GM23338 (cell line): ENCODE measurements around the gene PTX3. TPM values are rescaled to one million over a fixed set of nuclear protein-coding genes. Genes with fewer than 3 reads are reported as not detected.

Experiments
- ATAC-seq: fragments of 200-7000 bp; cut with Tn5 transposase; 3 replicates; pipeline ENCODE4 v1.9.1; 2020
- DNase-seq: peaks from one replicate; pipeline ENCODE4 v3.0.0-alpha.2; 2015; ENCODE audit warnings: low spot score
- H2AFZ ChIP-seq: fragments of 200-600 bp; sonication (generic); 2 replicates; pipeline ENCODE4 v1.8.0; 2016; ENCODE audit warnings: antibody characterized with exemption, mild to moderate bottlenecking, moderate library complexity
- H3F3A ChIP-seq: fragments of 200-600 bp; sonication (generic); replicated peaks from 2 replicates; pipeline ENCODE4 v1.8.0; 2017; ENCODE audit warnings: antibody characterized with exemption, mixed run types, low read depth
- H3K27ac ChIP-seq: fragments of 200-600 bp; sonication (generic); 2 replicates; pipeline ENCODE4 v1.6.1; 2016; ENCODE audit warnings: low read depth
- H3K27me3 ChIP-seq: fragments of 200-600 bp; sonication (generic); 2 replicates; pipeline ENCODE4 v1.8.0; 2016; ENCODE audit warnings: mild to moderate bottlenecking, mixed run types, moderate library complexity; ENCODE audit not compliant: insufficient read depth
- H3K36me3 ChIP-seq: fragments of 200-600 bp; sonication (generic); 2 replicates; pipeline ENCODE4 v1.8.0; 2016; ENCODE audit warnings: mild to moderate bottlenecking; ENCODE audit not compliant: insufficient read depth
- H3K4me1 ChIP-seq: fragments of 200-600 bp; sonication (generic); 2 replicates; pipeline ENCODE4 v1.8.0; 2016; ENCODE audit warnings: mild to moderate bottlenecking, moderate library complexity; ENCODE audit not compliant: insufficient read depth
- H3K4me2 ChIP-seq: fragments of 200-600 bp; sonication (generic); 2 replicates; pipeline ENCODE4 v1.7.1; 2017; ENCODE audit warnings: mixed run types
- H3K4me3 ChIP-seq: fragments of 200-600 bp; sonication (generic); 2 replicates; pipeline ENCODE4 v1.6.1; 2016; ENCODE audit warnings: mixed run types
- H3K79me2 ChIP-seq: fragments of 200-600 bp; sonication (generic); replicated peaks from 2 replicates; pipeline ENCODE4 v1.8.0; 2017; ENCODE audit warnings: mild to moderate bottlenecking; ENCODE audit not compliant: insufficient read depth
- H3K9me2 ChIP-seq: fragments of 200-600 bp; sonication (generic); 2 replicates; pipeline ENCODE4 v1.8.0; 2017; ENCODE audit not compliant: insufficient read depth
- H4K20me1 ChIP-seq: fragments of 200-600 bp; sonication (generic); replicated peaks from 2 replicates; pipeline ENCODE4 v1.8.0; 2017; ENCODE audit warnings: mild to moderate bottlenecking; ENCODE audit not compliant: insufficient read depth
- H3K27ac Mint-ChIP-seq: 2 replicates; pipeline ENCODE4 v1.8.0; 2020; ENCODE audit warnings: inconsistent platforms, mild to moderate bottlenecking, moderate library complexity, mixed read lengths
- H3K27me3 Mint-ChIP-seq: 3 replicates; pipeline ENCODE4 v1.8.0; 2022; ENCODE audit warnings: low read depth, mild to moderate bottlenecking, moderate library complexity, mixed read lengths, inconsistent platforms; ENCODE audit not compliant: insufficient read depth, poor library complexity
- H3K36me3 Mint-ChIP-seq: 3 replicates; pipeline ENCODE4 v1.8.0; 2021; ENCODE audit warnings: low read depth, mild to moderate bottlenecking, inconsistent platforms, moderate library complexity, mixed read lengths
- H3K4me1 Mint-ChIP-seq: 3 replicates; pipeline ENCODE4 v1.8.0; 2020; ENCODE audit warnings: mild to moderate bottlenecking, inconsistent platforms, mixed read lengths
- H3K4me3 Mint-ChIP-seq: 3 replicates; pipeline ENCODE4 v1.8.0; 2021; ENCODE audit warnings: moderate library complexity, mild to moderate bottlenecking, inconsistent platforms, mixed read lengths
- H3K9me3 Mint-ChIP-seq: 3 replicates; pipeline ENCODE4 v1.8.0; 2020; ENCODE audit warnings: moderate library complexity, mild to moderate bottlenecking, inconsistent platforms, mixed read lengths
- CREB1 ChIP-seq: fragments of 250-450 bp; sonication (Bioruptor Pico); IDR thresholded peaks from 2 replicates; pipeline ENCODE4 v1.5.0; 2020; ENCODE audit warnings: low read depth, mild to moderate bottlenecking, moderate library complexity
- EZH2phosphoT487 ChIP-seq: fragments of 200-600 bp; sonication (generic); IDR thresholded peaks from one replicate; pipeline ENCODE4 v1.8.1; 2018; ENCODE audit warnings: antibody characterized with exemption; ENCODE audit not compliant: unreplicated experiment
- JUNB ChIP-seq: IDR thresholded peaks from one replicate; pipeline ENCODE4 v1.6.1; 2016; ENCODE audit warnings: antibody characterized with exemption; ENCODE audit not compliant: unreplicated experiment
- NANOG ChIP-seq: IDR thresholded peaks from 2 replicates; pipeline ENCODE4 v1.6.1; 2016; ENCODE audit warnings: antibody characterized with exemption, borderline replicate concordance
- POLR2AphosphoS5 ChIP-seq: IDR thresholded peaks from 2 replicates; pipeline ENCODE4 v1.6.1; 2016; ENCODE audit warnings: antibody characterized with exemption, low read depth
- polyA plus RNA-seq: library from polyadenylated mRNA; unstranded; fragments of >200 nt; fragmentation: Nextera tagmentation; extraction: Ambion mirVana; gene quantifications from 2 replicates; pipeline ENCODE4 v1.2.1, GENCODE V29; 2016
- total RNA-seq: library from RNA; depleted of rRNA; stranded (reverse); fragments of >200 nt; shearing (Covaris generic); gene quantifications from 2 replicates; pipeline ENCODE4 v1.2.3, GENCODE V29; 2014
- TF ChIP-seq, protein P1 (sequence below): IDR thresholded peaks from one replicate; pipeline ENCODE4 v1.6.1; 2018; ENCODE audit warnings: antibody characterized with exemption; ENCODE audit not compliant: unreplicated experiment
- TF ChIP-seq, protein P2 (sequence below): fragments of 250-450 bp; sonication (Bioruptor Pico); IDR thresholded peaks from 2 replicates; pipeline ENCODE4 v1.5.0; 2020; ENCODE audit warnings: mild to moderate bottlenecking, moderate library complexity
- TF ChIP-seq, protein P3 (sequence below), 2 experiments: fragments of 200-600 bp in 1 of 2; sonication (generic) in 1 of 2; conservative IDR thresholded peaks; 2 replicates each; pipeline versions ENCODE4 v1.5.1 to v1.6.1; 2016 to 2017; ENCODE audit warnings: antibody characterized with exemption in 2 of 2, low read depth in 2 of 2, mild to moderate bottlenecking in 2 of 2, moderate library complexity in 1 of 2
- TF ChIP-seq, protein P4 (sequence below): IDR thresholded peaks from 2 replicates; pipeline ENCODE4 v1.6.1; 2016; ENCODE audit warnings: antibody characterized with exemption

Gene PTX3
- total and polyA plus RNA-seq, 2 experiments from 2014 or later: 1.2 to 2.4 TPM

DNA sequence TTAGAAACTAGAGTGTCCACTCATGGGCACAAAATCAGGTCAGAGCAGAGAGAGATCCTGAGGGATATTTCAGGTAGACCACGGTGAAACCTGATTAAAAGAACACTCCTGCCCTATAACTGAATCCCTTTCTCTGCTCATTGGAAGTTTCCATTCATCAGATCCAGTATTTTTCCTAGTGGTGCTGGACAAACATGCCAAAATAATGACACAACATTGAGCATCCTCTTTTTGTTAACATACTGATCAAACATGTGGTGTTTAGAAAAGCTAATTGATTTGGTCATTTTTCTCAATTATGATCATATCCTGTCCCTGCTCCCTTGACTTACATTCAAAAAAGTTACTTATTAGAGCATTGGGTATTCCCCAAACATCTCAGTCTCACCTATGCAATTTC, 27.2 kb downstream of the PTX3 start:
- Histone ChIP-seq H2AFZ (no peak overlapping the region), H3K36me3 (no peaks in the 10 kb centered on the region), H4K20me1 (no peaks in the 10 kb centered on the region), H3K27ac (no peak overlapping the region), H3K4me3 (no peak overlapping the region), H3F3A (no peaks in the 10 kb centered on the region), H3K79me2 (no peaks in the 10 kb centered on the region), H3K4me1 (no peaks in the 10 kb centered on the region), H3K4me2 (no peak overlapping the region), H3K9me2 (no peaks in the 10 kb centered on the region), H3K27me3 (no peaks in the 10 kb centered on the region)
- H3K27ac Mint-ChIP-seq: no peak overlapping the region
- TF ChIP-seq CREB1 (CRISPR knock-in tag): no peak
- TF ChIP-seq, protein P1, sequence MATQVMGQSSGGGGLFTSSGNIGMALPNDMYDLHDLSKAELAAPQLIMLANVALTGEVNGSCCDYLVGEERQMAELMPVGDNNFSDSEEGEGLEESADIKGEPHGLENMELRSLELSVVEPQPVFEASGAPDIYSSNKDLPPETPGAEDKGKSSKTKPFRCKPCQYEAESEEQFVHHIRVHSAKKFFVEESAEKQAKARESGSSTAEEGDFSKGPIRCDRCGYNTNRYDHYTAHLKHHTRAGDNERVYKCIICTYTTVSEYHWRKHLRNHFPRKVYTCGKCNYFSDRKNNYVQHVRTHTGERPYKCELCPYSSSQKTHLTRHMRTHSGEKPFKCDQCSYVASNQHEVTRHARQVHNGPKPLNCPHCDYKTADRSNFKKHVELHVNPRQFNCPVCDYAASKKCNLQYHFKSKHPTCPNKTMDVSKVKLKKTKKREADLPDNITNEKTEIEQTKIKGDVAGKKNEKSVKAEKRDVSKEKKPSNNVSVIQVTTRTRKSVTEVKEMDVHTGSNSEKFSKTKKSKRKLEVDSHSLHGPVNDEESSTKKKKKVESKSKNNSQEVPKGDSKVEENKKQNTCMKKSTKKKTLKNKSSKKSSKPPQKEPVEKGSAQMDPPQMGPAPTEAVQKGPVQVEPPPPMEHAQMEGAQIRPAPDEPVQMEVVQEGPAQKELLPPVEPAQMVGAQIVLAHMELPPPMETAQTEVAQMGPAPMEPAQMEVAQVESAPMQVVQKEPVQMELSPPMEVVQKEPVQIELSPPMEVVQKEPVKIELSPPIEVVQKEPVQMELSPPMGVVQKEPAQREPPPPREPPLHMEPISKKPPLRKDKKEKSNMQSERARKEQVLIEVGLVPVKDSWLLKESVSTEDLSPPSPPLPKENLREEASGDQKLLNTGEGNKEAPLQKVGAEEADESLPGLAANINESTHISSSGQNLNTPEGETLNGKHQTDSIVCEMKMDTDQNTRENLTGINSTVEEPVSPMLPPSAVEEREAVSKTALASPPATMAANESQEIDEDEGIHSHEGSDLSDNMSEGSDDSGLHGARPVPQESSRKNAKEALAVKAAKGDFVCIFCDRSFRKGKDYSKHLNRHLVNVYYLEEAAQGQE: no peak
- no peak for TF ChIP-seq JUNB
- TF ChIP-seq, protein P2, sequence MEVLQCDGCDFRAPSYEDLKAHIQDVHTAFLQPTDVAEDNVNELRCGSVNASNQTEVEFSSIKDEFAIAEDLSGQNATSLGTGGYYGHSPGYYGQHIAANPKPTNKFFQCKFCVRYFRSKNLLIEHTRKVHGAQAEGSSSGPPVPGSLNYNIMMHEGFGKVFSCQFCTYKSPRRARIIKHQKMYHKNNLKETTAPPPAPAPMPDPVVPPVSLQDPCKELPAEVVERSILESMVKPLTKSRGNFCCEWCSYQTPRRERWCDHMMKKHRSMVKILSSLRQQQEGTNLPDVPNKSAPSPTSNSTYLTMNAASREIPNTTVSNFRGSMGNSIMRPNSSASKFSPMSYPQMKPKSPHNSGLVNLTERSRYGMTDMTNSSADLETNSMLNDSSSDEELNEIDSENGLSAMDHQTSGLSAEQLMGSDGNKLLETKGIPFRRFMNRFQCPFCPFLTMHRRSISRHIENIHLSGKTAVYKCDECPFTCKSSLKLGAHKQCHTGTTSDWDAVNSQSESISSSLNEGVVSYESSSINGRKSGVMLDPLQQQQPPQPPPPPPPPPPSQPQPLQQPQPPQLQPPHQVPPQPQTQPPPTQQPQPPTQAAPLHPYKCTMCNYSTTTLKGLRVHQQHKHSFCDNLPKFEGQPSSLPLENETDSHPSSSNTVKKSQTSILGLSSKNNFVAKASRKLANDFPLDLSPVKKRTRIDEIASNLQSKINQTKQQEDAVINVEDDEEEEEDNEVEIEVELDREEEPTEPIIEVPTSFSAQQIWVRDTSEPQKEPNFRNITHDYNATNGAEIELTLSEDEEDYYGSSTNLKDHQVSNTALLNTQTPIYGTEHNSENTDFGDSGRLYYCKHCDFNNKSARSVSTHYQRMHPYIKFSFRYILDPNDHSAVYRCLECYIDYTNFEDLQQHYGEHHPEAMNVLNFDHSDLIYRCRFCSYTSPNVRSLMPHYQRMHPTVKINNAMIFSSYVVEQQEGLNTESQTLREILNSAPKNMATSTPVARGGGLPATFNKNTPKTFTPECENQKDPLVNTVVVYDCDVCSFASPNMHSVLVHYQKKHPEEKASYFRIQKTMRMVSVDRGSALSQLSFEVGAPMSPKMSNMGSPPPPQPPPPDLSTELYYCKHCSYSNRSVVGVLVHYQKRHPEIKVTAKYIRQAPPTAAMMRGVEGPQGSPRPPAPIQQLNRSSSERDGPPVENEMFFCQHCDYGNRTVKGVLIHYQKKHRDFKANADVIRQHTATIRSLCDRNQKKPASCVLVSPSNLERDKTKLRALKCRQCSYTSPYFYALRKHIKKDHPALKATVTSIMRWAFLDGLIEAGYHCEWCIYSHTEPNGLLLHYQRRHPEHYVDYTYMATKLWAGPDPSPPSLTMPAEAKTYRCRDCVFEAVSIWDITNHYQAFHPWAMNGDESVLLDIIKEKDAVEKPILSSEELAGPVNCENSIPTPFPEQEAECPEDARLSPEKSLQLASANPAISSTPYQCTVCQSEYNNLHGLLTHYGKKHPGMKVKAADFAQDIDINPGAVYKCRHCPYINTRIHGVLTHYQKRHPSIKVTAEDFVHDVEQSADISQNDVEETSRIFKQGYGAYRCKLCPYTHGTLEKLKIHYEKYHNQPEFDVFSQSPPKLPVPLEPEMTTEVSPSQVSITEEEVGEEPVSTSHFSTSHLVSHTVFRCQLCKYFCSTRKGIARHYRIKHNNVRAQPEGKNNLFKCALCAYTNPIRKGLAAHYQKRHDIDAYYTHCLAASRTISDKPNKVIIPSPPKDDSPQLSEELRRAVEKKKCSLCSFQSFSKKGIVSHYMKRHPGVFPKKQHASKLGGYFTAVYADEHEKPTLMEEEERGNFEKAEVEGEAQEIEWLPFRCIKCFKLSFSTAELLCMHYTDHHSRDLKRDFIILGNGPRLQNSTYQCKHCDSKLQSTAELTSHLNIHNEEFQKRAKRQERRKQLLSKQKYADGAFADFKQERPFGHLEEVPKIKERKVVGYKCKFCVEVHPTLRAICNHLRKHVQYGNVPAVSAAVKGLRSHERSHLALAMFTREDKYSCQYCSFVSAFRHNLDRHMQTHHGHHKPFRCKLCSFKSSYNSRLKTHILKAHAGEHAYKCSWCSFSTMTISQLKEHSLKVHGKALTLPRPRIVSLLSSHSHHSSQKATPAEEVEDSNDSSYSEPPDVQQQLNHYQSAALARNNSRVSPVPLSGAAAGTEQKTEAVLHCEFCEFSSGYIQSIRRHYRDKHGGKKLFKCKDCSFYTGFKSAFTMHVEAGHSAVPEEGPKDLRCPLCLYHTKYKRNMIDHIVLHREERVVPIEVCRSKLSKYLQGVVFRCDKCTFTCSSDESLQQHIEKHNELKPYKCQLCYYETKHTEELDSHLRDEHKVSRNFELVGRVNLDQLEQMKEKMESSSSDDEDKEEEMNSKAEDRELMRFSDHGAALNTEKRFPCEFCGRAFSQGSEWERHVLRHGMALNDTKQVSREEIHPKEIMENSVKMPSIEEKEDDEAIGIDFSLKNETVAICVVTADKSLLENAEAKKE (CRISPR knock-in tag): no peak
- TF ChIP-seq EZH2phosphoT487: no peak
- TF ChIP-seq, protein P3, sequence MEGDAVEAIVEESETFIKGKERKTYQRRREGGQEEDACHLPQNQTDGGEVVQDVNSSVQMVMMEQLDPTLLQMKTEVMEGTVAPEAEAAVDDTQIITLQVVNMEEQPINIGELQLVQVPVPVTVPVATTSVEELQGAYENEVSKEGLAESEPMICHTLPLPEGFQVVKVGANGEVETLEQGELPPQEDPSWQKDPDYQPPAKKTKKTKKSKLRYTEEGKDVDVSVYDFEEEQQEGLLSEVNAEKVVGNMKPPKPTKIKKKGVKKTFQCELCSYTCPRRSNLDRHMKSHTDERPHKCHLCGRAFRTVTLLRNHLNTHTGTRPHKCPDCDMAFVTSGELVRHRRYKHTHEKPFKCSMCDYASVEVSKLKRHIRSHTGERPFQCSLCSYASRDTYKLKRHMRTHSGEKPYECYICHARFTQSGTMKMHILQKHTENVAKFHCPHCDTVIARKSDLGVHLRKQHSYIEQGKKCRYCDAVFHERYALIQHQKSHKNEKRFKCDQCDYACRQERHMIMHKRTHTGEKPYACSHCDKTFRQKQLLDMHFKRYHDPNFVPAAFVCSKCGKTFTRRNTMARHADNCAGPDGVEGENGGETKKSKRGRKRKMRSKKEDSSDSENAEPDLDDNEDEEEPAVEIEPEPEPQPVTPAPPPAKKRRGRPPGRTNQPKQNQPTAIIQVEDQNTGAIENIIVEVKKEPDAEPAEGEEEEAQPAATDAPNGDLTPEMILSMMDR (conservative IDR thresholded peaks at IDR 0.05; ENCODE audit: low read depth in 2 of 2): no peak
- no peak for TF ChIP-seq POLR2AphosphoS5
- TF ChIP-seq, protein P4, sequence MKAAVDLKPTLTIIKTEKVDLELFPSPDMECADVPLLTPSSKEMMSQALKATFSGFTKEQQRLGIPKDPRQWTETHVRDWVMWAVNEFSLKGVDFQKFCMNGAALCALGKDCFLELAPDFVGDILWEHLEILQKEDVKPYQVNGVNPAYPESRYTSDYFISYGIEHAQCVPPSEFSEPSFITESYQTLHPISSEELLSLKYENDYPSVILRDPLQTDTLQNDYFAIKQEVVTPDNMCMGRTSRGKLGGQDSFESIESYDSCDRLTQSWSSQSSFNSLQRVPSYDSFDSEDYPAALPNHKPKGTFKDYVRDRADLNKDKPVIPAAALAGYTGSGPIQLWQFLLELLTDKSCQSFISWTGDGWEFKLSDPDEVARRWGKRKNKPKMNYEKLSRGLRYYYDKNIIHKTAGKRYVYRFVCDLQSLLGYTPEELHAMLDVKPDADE: no peak
- no peak for TF ChIP-seq NANOG
- H3K4me1 Mint-ChIP-seq: no peaks in the 10 kb centered on the region; the same call in 2 of the 3 replicates
- no peaks in the 10 kb centered on the region for H3K9me3 Mint-ChIP-seq
- H3K36me3 Mint-ChIP-seq: no peaks in the 10 kb centered on the region
- no peak for ATAC-seq
- H3K4me3 Mint-ChIP-seq: no peak overlapping the region
- no peaks in the 10 kb centered on the region for H3K27me3 Mint-ChIP-seq
- DNase-seq: no peak
